ENCODE measurements around the gene PRDM16. TPM values are rescaled to one million over a fixed set of nuclear protein-coding genes. Genes with fewer than 3 reads are reported as not detected.

Gene PRDM16
- polyA plus RNA-seq, 1 donor (not counting 4 experiments of a cell fraction or from before 2014, with no cell fraction given) = 0.05 TPM

DNA sequence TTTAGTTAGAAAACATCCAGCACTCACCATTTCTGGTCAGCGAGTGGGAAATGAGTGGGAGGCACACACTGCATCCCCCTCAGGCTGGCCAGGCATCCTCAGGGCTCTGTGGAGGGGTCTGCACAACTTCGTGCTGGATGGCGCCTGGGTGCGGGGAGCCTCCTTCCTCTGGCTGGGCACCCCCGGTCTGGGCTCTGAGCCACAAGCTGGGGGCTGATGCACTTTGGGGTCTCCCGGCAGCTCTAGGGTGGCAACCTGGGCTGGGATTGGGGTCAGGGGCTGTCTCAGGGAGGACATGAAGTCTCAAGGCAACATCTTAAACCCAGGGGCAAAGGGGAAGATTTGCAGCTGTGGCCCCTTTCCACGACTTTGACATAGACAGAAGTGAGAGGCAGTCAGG, 23.5 kb downstream of the PRDM16 start:
- Histone ChIP-seq H3K9me1 (ENCODE audit: control insufficient read depth, extremely low read depth, insufficient read depth, low read length) (no peaks in the 10 kb centered on the region), H3K27ac (ENCODE audit: control insufficient read depth, insufficient read depth, low read length) (no peak overlapping the region), H4K20me1 (ENCODE audit: control insufficient read depth, extremely low read depth, insufficient read depth, low read length) (no peaks in the 10 kb centered on the region), H3K79me2 (ENCODE audit: control insufficient read depth, insufficient read depth, low read length) (no peaks in the 10 kb centered on the region), H3K9me3 (ENCODE audit: control insufficient read depth, low read depth, low read length) (no peaks in the 10 kb centered on the region), H3K27me3 (ENCODE audit: control insufficient read depth, extremely low read depth, insufficient read depth, low read length) (no peaks in the 10 kb centered on the region), H3K4me2 (ENCODE audit: control insufficient read depth, extremely low read depth, insufficient read depth, low read depth, low read length) (no peak overlapping the region), H3K4me1 (ENCODE audit: control insufficient read depth, extremely low read depth, insufficient read depth, low read length) (no peaks in the 10 kb centered on the region), H3K4me3 (ENCODE audit: control insufficient read depth in 2 of 3, extremely low read depth in 1 of 3, insufficient read depth in 2 of 3, low read depth in 1 of 3, low read length in 3 of 3) (no peak overlapping the region), H3K36me3 (ENCODE audit: control insufficient read depth in 2 of 2, extremely low read depth in 1 of 2, insufficient read depth in 2 of 2, low read length in 2 of 2) (no peaks in the 10 kb centered on the region), H2AFZ (ENCODE audit: control insufficient read depth, low read length) (no peak overlapping the region), H3K9ac (ENCODE audit: control insufficient read depth, extremely low read depth, insufficient read depth, low read length) (no peak overlapping the region)
- no peak for FAIRE-seq
- no peak for DNase-seq (ENCODE audit: low read depth, low spot score)
- TF ChIP-seq EZH2 (IDR thresholded peaks at IDR 0.05; ENCODE audit: low read length) = no peak
- TF ChIP-seq, protein P1, sequence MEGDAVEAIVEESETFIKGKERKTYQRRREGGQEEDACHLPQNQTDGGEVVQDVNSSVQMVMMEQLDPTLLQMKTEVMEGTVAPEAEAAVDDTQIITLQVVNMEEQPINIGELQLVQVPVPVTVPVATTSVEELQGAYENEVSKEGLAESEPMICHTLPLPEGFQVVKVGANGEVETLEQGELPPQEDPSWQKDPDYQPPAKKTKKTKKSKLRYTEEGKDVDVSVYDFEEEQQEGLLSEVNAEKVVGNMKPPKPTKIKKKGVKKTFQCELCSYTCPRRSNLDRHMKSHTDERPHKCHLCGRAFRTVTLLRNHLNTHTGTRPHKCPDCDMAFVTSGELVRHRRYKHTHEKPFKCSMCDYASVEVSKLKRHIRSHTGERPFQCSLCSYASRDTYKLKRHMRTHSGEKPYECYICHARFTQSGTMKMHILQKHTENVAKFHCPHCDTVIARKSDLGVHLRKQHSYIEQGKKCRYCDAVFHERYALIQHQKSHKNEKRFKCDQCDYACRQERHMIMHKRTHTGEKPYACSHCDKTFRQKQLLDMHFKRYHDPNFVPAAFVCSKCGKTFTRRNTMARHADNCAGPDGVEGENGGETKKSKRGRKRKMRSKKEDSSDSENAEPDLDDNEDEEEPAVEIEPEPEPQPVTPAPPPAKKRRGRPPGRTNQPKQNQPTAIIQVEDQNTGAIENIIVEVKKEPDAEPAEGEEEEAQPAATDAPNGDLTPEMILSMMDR (optimal IDR thresholded peaks at IDR 0.05 in 1 of 3, IDR thresholded peaks at IDR 0.05 in 1 of 3, conservative IDR thresholded peaks at IDR 0.05 in 1 of 3; ENCODE audit: extremely low read depth in 1 of 3, insufficient read depth in 2 of 3, low read length in 3 of 3) = no peak
- dilution Hi-C loops (cut with MboI; ENCODE audit: extremely low pct_ligation_motif_present, low sequenced_read_pairs) = no loop called here

DNA sequence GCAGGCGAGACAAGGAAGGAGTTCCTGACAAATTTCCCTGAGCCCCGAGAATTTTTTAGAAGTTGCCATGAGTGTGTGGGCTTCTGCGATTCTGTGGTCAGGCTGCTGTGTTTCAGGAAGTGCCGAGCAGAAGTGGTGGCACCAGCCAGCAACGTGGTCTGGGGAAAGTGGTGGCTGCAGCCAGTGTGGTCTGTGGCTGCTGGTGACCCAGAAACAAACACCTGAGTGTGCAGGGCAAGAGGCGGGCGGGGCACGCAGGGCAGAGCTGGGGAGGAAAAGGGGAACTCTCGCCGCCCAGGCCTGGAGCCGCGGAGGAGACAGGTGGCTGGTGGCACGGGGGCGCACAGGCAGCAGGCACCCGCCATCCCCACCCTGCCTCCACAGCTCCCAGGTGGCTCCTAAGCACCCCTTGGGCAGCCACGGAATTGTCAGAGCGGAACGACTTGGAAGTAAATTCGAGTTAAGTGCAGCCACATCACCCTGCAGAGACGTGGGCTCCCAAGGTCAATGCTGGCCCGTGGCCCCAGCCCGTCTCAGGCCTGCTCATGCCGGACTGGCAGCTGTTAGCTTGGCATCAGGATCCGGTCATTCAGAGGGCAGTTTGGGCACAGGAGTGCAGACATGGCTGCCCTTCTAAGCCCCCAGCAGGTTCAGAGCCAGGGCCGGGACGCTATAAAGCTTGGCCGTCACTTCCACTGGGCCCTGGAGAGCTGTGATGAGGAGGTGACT, 25.1 kb downstream of the PRDM16 start:
- no peaks in the 10 kb centered on the region for H3K36me3 ChIP-seq (ENCODE audit: control insufficient read depth in 2 of 2, extremely low read depth in 1 of 2, insufficient read depth in 2 of 2, low read length in 2 of 2)
- H3K79me2 ChIP-seq (ENCODE audit: control insufficient read depth, insufficient read depth, low read length) = no peaks in the 10 kb centered on the region
- H3K4me1 ChIP-seq (ENCODE audit: control insufficient read depth, extremely low read depth, insufficient read depth, low read length) = no peaks in the 10 kb centered on the region
- H3K4me2 ChIP-seq (ENCODE audit: control insufficient read depth, extremely low read depth, insufficient read depth, low read depth, low read length) = no peak overlapping the region
- dilution Hi-C loops (cut with MboI; ENCODE audit: extremely low pct_ligation_motif_present, low sequenced_read_pairs) = no loop called here
- no peak overlapping the region for H3K9ac ChIP-seq (ENCODE audit: control insufficient read depth, extremely low read depth, insufficient read depth, low read length)
- H3K27ac ChIP-seq (ENCODE audit: control insufficient read depth, insufficient read depth, low read length) = no peak overlapping the region
- TF ChIP-seq EZH2 (IDR thresholded peaks at IDR 0.05; ENCODE audit: low read length) = no peak
- TF ChIP-seq, protein P1 (optimal IDR thresholded peaks at IDR 0.05 in 1 of 3, IDR thresholded peaks at IDR 0.05 in 1 of 3, conservative IDR thresholded peaks at IDR 0.05 in 1 of 3; ENCODE audit: extremely low read depth in 1 of 3, insufficient read depth in 2 of 3, low read length in 3 of 3) = no peak
- H3K9me3 ChIP-seq (ENCODE audit: control insufficient read depth, low read depth, low read length) = no peaks in the 10 kb centered on the region
- no peak for DNase-seq (ENCODE audit: low read depth, low spot score)
- no peaks in the 10 kb centered on the region for H3K27me3 ChIP-seq (ENCODE audit: control insufficient read depth, extremely low read depth, insufficient read depth, low read length)
- no peaks in the 10 kb centered on the region for H3K9me1 ChIP-seq (ENCODE audit: control insufficient read depth, extremely low read depth, insufficient read depth, low read length)
- no peak overlapping the region for H2AFZ ChIP-seq (ENCODE audit: control insufficient read depth, low read length)
- FAIRE-seq = no peak
- no peak overlapping the region for H3K4me3 ChIP-seq (ENCODE audit: control insufficient read depth in 2 of 3, extremely low read depth in 1 of 3, insufficient read depth in 2 of 3, low read depth in 1 of 3, low read length in 3 of 3)
- H4K20me1 ChIP-seq (ENCODE audit: control insufficient read depth, extremely low read depth, insufficient read depth, low read length) = no peaks in the 10 kb centered on the region
